GM12878 (cell line): ENCODE results near the gene KCND2.

ENCODE experiments used
- ELK1 ChIP-seq: IDR thresholded peaks from 2 replicates; pipeline ENCODE4 v1.6.1; 2012; ENCODE audit warnings: low read depth, low read length, improper control_type of control experiment
- HCFC1 ChIP-seq: fragments of 150-350 bp; IDR thresholded peaks from 2 replicates; pipeline ENCODE4 v1.6.1; 2014; ENCODE audit warnings: low read length
- NKRF ChIP-seq: fragments of 450-650 bp; conservative IDR thresholded peaks from 2 replicates; pipeline ENCODE4 v1.6.1; 2017; ENCODE audit warnings: mild to moderate bottlenecking, moderate library complexity
- SREBF1 ChIP-seq: IDR thresholded peaks from 2 replicates; pipeline ENCODE4 v1.6.1; 2012; ENCODE audit warnings: mild to moderate bottlenecking, low read length
- SRF ChIP-seq, 2 experiments: IDR thresholded peaks; 2 replicates each; pipeline ENCODE4 v1.6.1; 2011; ENCODE audit warnings: low read depth in 2 of 2, low read length in 2 of 2, mild to moderate bottlenecking in 1 of 2, moderate library complexity in 1 of 2
- ZNF274 ChIP-seq: IDR thresholded peaks from one replicate; pipeline ENCODE4 v1.8.0; 2011; ENCODE audit not compliant: insufficient read length, insufficient read depth

- TF ChIP-seq SREBF1 (no peak), SRF (IDR thresholded peaks at IDR 0.05; ENCODE audit: low read depth in 2 of 2, low read length in 2 of 2) (no peak), HCFC1 (no peak), ELK1 (no peak), ZNF274 (no peak), NKRF (no peak)
Measured at GRCh38 chr7:120797026-120797645, 524.2 kb downstream of the KCND2 start.
